Right lobe of liver (tissue), 4 donors: ENCODE results near the gene TMEM179.

ENCODE experiments used
- CTCF ChIP-seq, 4 donors: fragments of 200-600 bp in 3 of 4; fragments of 450-650 bp in 1 of 4; IDR thresholded peaks; one replicate each; pipeline versions ENCODE4 v1.5.1 to v1.8.0; 2016 to 2022; ENCODE audit warnings: antibody characterized with exemption in 4 of 4, mild to moderate bottlenecking in 2 of 4
- POLR2A ChIP-seq: fragments of 450-650 bp; IDR thresholded peaks from one replicate; pipeline ENCODE4 v1.6.1; 2017; ENCODE audit warnings: antibody characterized with exemption, mild to moderate bottlenecking
- donor health status: DM: no; HTN: no; CAD: no.
- donor health status: DM: no; HTN: no; CAD: no.
- donor health status: DM: no; HTN: yes; CAD: no.

GRCh38 chr14:104641753-104642539 is 37.4 kb upstream of the TMEM179 start:
- no peak for TF ChIP-seq CTCF (IDR thresholded peaks at IDR 0.05)
- TF ChIP-seq POLR2A: no peak
